ENCODE data around the gene DDHD1.

Gene DDHD1

GRCh38 chr14:53152184-53152886, 788 bp downstream of the DDHD1 start:
- Histone ChIP-seq H3K9me3 (ENCODE audit: severe bottlenecking) (no peaks in the 10 kb centered on the region), H3K4me3 (ENCODE audit: severe bottlenecking) (peak overlapping the region; percentile 73), H3K36me3 (ENCODE audit: low read depth) (no peaks in the 10 kb centered on the region), H3K4me1 (ENCODE audit: insufficient read depth, poor library complexity, severe bottlenecking) (peaks cover 9% of the 10 kb centered on the region), H3K27ac (ENCODE audit: poor library complexity, severe bottlenecking) (peak overlapping the region; percentile 35), H3K27me3 (ENCODE audit: insufficient read depth, poor library complexity, severe bottlenecking) (no peaks in the 10 kb centered on the region)
- TF ChIP-seq CTCF (IDR thresholded peaks at IDR 0.05; ENCODE audit: poor library complexity, severe bottlenecking) = peak; percentile 20
- peak; percentile 42 for ATAC-seq (ENCODE audit: low read depth)
- DNase-seq (ENCODE audit: low spot score) = peak; percentile 75

GRCh38 chr14:53151523-53152183, 1.5 kb downstream of the DDHD1 start:
- peak; percentile 39 for TF ChIP-seq CTCF (IDR thresholded peaks at IDR 0.05; ENCODE audit: poor library complexity, severe bottlenecking)
- ATAC-seq (ENCODE audit: low read depth) (peak; percentile 58), DNase-seq (ENCODE audit: low spot score) (peak; percentile 72)
- Histone ChIP-seq H3K36me3 (ENCODE audit: low read depth) (no peaks in the 10 kb centered on the region), H3K27me3 (ENCODE audit: insufficient read depth, poor library complexity, severe bottlenecking) (no peaks in the 10 kb centered on the region), H3K4me1 (ENCODE audit: insufficient read depth, poor library complexity, severe bottlenecking) (peaks cover 9% of the 10 kb centered on the region), H3K9me3 (ENCODE audit: severe bottlenecking) (no peaks in the 10 kb centered on the region), H3K4me3 (ENCODE audit: severe bottlenecking) (peak overlapping the region; percentile 73), H3K27ac (ENCODE audit: poor library complexity, severe bottlenecking) (peak overlapping the region; percentile 35)

- H3K9me3 ChIP-seq (ENCODE audit: severe bottlenecking) = no peaks in the 10 kb centered on the region
- H3K4me1 ChIP-seq (ENCODE audit: insufficient read depth, poor library complexity, severe bottlenecking) = peaks cover 9% of the 10 kb centered on the region
- H3K27ac ChIP-seq (ENCODE audit: poor library complexity, severe bottlenecking) = no peak overlapping the region
- no peak for TF ChIP-seq CTCF (IDR thresholded peaks at IDR 0.05; ENCODE audit: poor library complexity, severe bottlenecking)
- no peaks in the 10 kb centered on the region for H3K36me3 ChIP-seq (ENCODE audit: low read depth)
- DNase-seq (ENCODE audit: low spot score) (no peak), ATAC-seq (ENCODE audit: low read depth) (no peak)
- H3K27me3 ChIP-seq (ENCODE audit: insufficient read depth, poor library complexity, severe bottlenecking) = no peaks in the 10 kb centered on the region
- no peak overlapping the region for H3K4me3 ChIP-seq (ENCODE audit: severe bottlenecking)
These were observed 3.3 kb downstream of the DDHD1 start for GRCh38 chr14:53149668-53150316.

- Histone ChIP-seq H3K27ac (ENCODE audit: poor library complexity, severe bottlenecking) (no peak overlapping the region), H3K4me3 (ENCODE audit: severe bottlenecking) (no peak overlapping the region), H3K9me3 (ENCODE audit: severe bottlenecking) (no peaks in the 10 kb centered on the region), H3K4me1 (ENCODE audit: insufficient read depth, poor library complexity, severe bottlenecking) (peaks cover 9% of the 10 kb centered on the region), H3K36me3 (ENCODE audit: low read depth) (peaks cover 4% of the 10 kb centered on the region; the same call in 1 of the 2 replicates), H3K27me3 (ENCODE audit: insufficient read depth, poor library complexity, severe bottlenecking) (no peaks in the 10 kb centered on the region)
- ATAC-seq (ENCODE audit: low read depth) (no peak), DNase-seq (ENCODE audit: low spot score) (no peak)
- TF ChIP-seq CTCF (IDR thresholded peaks at IDR 0.05; ENCODE audit: poor library complexity, severe bottlenecking) = no peak
These were observed 4.5 kb downstream of the DDHD1 start for GRCh38 chr14:53148671-53149070.

All from RWPE2 (cell line).